Neutrophil (primary cell): ENCODE results near the gene SORCS2.

Experiments
- H3K27ac ChIP-seq: fragments of 200-600 bp; sonication (generic); 2 replicates; pipeline ENCODE4 v1.5.1; 2016; ENCODE audit warnings: mild to moderate bottlenecking, moderate library complexity
- H3K27me3 ChIP-seq: fragments of 200-600 bp; sonication (generic); 2 replicates; pipeline ENCODE4 v1.6.0; 2016; ENCODE audit warnings: mild to moderate bottlenecking
- H3K36me3 ChIP-seq: fragments of 200-600 bp; sonication (generic); 2 replicates; pipeline ENCODE4 v1.5.1; 2017
- H3K4me1 ChIP-seq, 2 experiments: fragments of 200-600 bp in 1 of 2; sonication (generic) in 1 of 2; 1 replicate in 1 of 2; 2 replicates in 1 of 2; pipeline versions ENCODE4 v1.5.1 to v1.6.1; 2013 to 2016; ENCODE audit warnings: low read depth in 1 of 2, low read length in 1 of 2, mild to moderate bottlenecking in 1 of 2, moderate library complexity in 1 of 2; ENCODE audit not compliant: control insufficient read depth in 1 of 2, insufficient read depth in 1 of 2
- H3K4me3 ChIP-seq, 2 experiments: fragments of 200-600 bp in 1 of 2; sonication (generic) in 1 of 2; 1 replicate in 1 of 2; 2 replicates in 1 of 2; pipeline ENCODE4 v1.5.1; 2013 to 2016; ENCODE audit warnings: low read depth in 1 of 2, low read length in 1 of 2, mild to moderate bottlenecking in 1 of 2, moderate library complexity in 1 of 2
- H3K9me3 ChIP-seq: fragments of 200-600 bp; sonication (generic); 2 replicates; pipeline ENCODE4 v1.5.1; 2016
- CTCF ChIP-seq: fragments of 200-600 bp; sonication (generic); IDR thresholded peaks from 2 replicates; pipeline ENCODE4 v1.5.1; 2016; ENCODE audit warnings: antibody characterized with exemption

SORCS2 gene

DNA sequence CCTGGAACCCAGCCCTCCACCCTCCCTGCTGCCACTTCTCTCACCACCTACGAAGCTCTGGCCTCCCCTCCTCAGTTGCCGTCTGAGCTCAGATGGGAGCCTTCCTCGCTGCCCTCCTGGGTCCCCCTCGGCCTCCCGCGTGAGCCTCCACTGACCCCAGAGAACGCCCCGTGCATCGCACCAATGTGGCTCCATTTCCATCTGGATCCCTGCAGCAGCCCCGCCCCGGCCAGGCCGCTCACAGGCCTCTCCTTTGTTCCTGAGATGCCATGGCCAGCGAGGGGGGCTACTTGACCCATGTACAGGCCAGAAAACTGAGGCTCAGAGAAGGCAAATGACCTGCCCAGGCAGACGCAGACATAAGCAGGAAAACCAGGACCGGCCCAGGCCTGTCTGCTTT is 484.7 kb downstream of the SORCS2 start:
- Histone ChIP-seq H3K36me3 (no peaks in the 10 kb centered on the region), H3K27ac (no peak overlapping the region), H3K4me1 (peaks cover 6 to 13% of the 10 kb centered on the region in 2 experiments), H3K27me3 (no peaks in the 10 kb centered on the region), H3K4me3 (no peak overlapping the region), H3K9me3 (no peaks in the 10 kb centered on the region)
- no peak for TF ChIP-seq CTCF

GRCh38 chr4:7677799-7678301 is 485.5 kb downstream of the SORCS2 start:
- Histone ChIP-seq H3K4me3 (no peak overlapping the region), H3K4me1 (peaks cover 5 to 10% of the 10 kb centered on the region in 2 experiments), H3K9me3 (no peaks in the 10 kb centered on the region), H3K27ac (no peak overlapping the region), H3K36me3 (no peaks in the 10 kb centered on the region), H3K27me3 (no peaks in the 10 kb centered on the region)
- no peak for TF ChIP-seq CTCF

DNA sequence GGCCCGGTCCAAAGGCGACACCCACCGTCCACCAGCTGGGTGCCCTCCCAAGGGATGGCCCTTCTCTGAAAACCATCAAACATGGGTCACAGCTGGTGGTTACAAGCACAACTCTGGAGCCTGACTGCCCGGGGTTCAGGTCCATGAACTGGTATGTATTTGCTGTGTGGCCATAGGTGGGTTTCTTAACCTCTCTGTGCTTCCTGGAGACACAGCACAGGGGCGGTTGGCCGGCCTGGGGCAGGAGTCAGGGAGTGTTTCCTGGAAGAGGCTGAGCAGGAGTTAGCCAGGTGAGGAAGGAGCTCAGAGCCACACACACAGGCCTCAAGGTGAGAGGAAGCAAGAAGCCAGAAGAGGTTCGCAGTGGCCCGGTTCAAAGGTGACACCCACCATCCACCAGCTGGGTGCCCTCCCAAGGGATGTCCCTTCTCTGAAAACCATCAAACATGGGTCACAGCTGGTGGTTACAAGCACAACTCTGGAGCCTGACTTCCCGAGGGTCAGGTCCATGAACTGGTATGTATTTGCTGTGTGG is 486.0 kb downstream of the SORCS2 start:
- TF ChIP-seq CTCF: no peak

GRCh38 chr4:7679406-7680040 is 487.2 kb downstream of the SORCS2 start:
- Histone ChIP-seq H3K36me3 (no peaks in the 10 kb centered on the region), H3K4me3 (no peak overlapping the region), H3K4me1 (no peaks in the 10 kb centered on the region), H3K27ac (no peak overlapping the region), H3K9me3 (no peaks in the 10 kb centered on the region), H3K27me3 (no peaks in the 10 kb centered on the region)
- no peak for TF ChIP-seq CTCF

More for the DNA sequence above, 486.0 kb downstream of the SORCS2 start:
- no peaks in the 10 kb centered on the region for H3K36me3 ChIP-seq
- H3K9me3 ChIP-seq: no peaks in the 10 kb centered on the region
- H3K27me3 ChIP-seq: no peaks in the 10 kb centered on the region
- no peak overlapping the region for H3K27ac ChIP-seq
- no peak overlapping the region for H3K4me3 ChIP-seq
- H3K4me1 ChIP-seq: peaks cover under 1 to 5% of the 10 kb centered on the region in 2 experiments

DNA sequence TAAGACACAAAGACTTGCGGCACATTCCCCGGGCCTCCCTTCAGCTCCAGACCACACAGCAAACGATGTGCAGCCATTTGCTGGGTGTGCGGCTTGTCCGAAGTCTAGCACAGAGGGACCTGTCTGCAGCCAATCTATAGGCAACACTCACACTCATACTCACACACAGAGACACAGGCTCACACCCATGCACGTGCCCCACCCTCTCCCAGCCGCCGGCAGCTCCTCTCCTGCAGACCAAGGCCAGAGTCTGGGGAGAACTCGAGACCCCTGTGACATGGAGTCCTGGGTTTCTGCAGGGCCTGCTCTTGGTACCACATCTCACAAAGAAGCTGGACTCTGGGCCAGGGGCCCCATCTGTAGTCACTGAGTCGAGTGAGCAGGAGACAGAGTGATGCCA is 487.8 kb downstream of the SORCS2 start:
- Histone ChIP-seq H3K27ac (no peak overlapping the region), H3K4me3 (no peak overlapping the region), H3K27me3 (no peaks in the 10 kb centered on the region), H3K4me1 (no peaks in the 10 kb centered on the region), H3K9me3 (no peaks in the 10 kb centered on the region), H3K36me3 (no peaks in the 10 kb centered on the region)
- TF ChIP-seq CTCF: no peak
